BE2C (cell line): ENCODE results near the gene BRD7.

Experiments used
- DNase-seq: peaks from one replicate; pipeline ENCODE4 v3.0.0-alpha.2; 2020
- H3K27me3 ChIP-seq: fragments of 250-450 bp; sonication (Bioruptor Pico); 2 replicates; pipeline ENCODE4 v1.5.1; 2020; ENCODE audit warnings: mild to moderate bottlenecking
- H3K36me3 ChIP-seq: fragments of 250-450 bp; sonication (Bioruptor Pico); 2 replicates; pipeline ENCODE4 v1.5.1; 2020; ENCODE audit warnings: mild to moderate bottlenecking
- H3K4me1 ChIP-seq: fragments of 250-450 bp; sonication (Bioruptor Pico); 2 replicates; pipeline ENCODE4 v1.5.1; 2020
- H3K4me3 ChIP-seq: 2 replicates; pipeline ENCODE4 v1.5.1; 2011; ENCODE audit warnings: low read depth, low read length
- H3K9me3 ChIP-seq: fragments of 250-450 bp; sonication (Bioruptor Pico); 2 replicates; pipeline ENCODE4 v1.5.1; 2020
- TF ChIP-seq, protein P1 (sequence below): IDR thresholded peaks from 2 replicates; pipeline ENCODE4 v1.5.1; 2012; ENCODE audit warnings: mild to moderate bottlenecking, low read depth, low read length

The BRD7 gene

DNA sequence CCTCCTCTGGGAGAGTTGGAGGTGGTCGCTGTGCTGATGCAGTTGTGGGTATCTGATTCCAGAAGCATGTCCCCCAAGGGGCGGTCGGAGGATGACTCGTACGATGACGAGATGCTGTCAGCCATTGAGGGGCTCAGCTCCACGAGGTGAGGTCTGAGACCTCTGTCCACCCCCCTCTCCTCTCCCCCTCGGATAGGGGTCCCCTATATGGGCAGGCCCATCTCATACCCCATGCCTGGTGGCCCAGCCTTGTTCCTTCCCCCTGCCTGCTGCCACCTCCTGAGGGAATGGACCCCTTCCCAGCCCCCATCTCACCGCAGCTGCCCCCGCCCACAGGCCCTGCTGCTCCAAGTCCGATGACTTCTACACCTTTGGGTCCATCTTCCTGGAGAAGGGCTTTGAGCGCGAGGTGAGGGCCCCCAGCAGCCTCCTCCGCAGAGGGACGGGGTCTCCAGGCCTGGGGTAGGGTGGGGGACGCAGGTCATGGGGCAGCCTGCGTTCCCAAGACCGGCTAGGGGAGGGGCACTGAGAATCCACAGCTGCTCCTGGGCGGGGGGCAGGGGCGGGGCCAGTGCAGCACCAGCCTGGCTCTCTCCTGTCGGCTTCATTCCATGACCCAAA lies 63.2 kb downstream of the BRD7 start:
- no peak for DNase-seq
- Histone ChIP-seq H3K27me3 (no peaks in the 10 kb centered on the region), H3K36me3 (no peaks in the 10 kb centered on the region)

DNA sequence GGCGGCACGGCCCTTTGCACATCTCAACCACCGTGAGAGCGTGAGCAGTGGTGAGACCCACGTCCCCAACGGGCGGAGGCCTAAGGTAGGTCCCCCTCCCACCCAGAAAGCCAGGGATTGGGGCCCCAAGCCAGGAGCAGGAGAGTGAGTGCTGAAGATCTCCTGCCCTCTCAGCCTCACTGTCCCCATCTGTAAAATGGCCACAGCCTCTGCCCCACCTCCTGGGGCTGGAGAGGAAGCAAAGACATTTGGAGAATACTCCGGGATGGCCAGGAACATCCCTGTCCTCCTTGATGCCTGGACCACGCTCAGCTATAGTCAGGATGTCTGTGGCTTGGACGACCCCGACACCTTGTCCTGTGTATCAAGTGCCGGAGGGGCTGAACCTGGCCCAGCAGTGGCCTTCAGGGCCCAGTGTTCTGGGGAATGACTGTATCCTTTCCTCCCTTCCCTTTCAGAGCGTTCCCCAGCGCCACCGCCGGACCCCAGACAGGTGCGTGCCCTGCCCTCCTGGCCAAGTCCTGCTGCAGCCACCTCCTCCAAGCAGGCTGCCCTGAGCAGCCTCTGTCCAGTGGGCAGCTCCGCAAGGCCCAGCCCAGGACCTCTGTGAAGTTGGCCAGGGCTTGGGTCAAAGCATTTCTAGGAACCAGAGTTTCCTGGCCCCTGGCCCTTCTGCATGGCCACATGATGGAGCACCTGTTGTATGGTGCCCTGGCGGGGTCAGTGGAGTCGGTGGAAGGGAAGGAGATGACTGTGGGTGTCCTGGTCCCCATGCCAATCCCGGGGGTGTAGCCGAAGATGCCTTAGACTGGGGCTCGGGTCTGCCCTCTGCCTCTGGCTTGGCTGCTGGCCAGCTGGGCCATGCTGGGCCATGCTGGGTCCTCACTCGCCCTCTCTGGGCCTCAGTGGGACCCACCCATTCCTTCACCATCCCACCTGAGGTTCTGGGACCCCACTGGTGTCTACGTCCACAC lies 64.0 kb downstream of the BRD7 start:
- Histone ChIP-seq H3K4me1 (peaks cover 7% of the 10 kb centered on the region), H3K36me3 (no peaks in the 10 kb centered on the region), H3K9me3 (no peaks in the 10 kb centered on the region), H3K4me3 (no peak overlapping the region), H3K27me3 (no peaks in the 10 kb centered on the region)
- TF ChIP-seq, protein P1, sequence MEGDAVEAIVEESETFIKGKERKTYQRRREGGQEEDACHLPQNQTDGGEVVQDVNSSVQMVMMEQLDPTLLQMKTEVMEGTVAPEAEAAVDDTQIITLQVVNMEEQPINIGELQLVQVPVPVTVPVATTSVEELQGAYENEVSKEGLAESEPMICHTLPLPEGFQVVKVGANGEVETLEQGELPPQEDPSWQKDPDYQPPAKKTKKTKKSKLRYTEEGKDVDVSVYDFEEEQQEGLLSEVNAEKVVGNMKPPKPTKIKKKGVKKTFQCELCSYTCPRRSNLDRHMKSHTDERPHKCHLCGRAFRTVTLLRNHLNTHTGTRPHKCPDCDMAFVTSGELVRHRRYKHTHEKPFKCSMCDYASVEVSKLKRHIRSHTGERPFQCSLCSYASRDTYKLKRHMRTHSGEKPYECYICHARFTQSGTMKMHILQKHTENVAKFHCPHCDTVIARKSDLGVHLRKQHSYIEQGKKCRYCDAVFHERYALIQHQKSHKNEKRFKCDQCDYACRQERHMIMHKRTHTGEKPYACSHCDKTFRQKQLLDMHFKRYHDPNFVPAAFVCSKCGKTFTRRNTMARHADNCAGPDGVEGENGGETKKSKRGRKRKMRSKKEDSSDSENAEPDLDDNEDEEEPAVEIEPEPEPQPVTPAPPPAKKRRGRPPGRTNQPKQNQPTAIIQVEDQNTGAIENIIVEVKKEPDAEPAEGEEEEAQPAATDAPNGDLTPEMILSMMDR, result no peak
- no peak for DNase-seq

More for the DNA sequence above, 63.2 kb downstream of the BRD7 start:
- TF ChIP-seq, protein P1, result no peak
- Histone ChIP-seq H3K4me3 (no peak overlapping the region), H3K4me1 (peaks cover 10% of the 10 kb centered on the region), H3K9me3 (no peaks in the 10 kb centered on the region)

DNA sequence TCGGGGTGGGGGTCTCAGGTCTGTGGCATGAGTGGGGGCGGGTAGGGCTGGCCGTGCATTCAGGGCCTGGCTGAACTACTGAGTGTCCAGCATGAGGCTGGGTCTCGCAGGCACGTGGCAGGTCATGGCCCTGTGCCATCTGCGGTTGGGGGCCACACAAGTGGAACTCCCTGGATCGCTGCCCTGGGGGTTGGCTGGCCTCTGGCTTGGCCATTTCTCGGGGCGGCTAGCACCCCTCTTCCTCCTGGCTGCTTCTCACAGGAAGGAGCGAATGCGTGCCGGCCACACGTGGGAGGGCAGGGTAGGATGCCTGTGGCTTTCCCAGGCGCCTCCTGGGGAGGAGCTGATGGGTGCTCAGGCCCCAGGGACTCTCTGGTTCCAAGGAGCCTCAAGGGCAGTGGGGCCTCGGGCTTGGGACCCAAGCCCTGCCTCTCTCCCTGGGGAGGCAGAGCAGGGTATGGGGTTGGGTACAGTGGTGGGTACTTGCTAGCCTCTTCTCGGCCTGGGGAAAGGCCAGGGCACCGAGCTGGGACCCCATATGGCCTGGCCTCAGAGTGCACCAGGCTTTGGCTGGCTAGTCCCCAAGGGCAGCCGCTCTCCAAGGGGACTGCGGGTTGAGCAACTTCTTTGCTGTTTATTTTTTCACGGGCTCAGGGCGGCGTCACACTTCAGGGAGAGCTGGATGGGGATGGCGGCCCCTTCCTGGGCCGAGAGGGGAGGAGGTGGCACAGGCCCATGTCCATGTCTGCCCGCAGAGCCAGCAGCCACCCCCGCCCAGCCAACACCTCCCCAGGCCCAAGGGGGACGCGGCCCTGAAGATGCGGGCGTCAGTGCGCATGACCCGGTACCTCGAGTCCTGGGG lies 65.0 kb downstream of the BRD7 start:
- no peaks in the 10 kb centered on the region for H3K36me3 ChIP-seq
- H3K9me3 ChIP-seq, result no peaks in the 10 kb centered on the region
- H3K27me3 ChIP-seq, result no peaks in the 10 kb centered on the region
- TF ChIP-seq, protein P1, result no peak
- no peak overlapping the region for H3K4me3 ChIP-seq
- no peaks in the 10 kb centered on the region for H3K4me1 ChIP-seq
- DNase-seq, result no peak

DNA sequence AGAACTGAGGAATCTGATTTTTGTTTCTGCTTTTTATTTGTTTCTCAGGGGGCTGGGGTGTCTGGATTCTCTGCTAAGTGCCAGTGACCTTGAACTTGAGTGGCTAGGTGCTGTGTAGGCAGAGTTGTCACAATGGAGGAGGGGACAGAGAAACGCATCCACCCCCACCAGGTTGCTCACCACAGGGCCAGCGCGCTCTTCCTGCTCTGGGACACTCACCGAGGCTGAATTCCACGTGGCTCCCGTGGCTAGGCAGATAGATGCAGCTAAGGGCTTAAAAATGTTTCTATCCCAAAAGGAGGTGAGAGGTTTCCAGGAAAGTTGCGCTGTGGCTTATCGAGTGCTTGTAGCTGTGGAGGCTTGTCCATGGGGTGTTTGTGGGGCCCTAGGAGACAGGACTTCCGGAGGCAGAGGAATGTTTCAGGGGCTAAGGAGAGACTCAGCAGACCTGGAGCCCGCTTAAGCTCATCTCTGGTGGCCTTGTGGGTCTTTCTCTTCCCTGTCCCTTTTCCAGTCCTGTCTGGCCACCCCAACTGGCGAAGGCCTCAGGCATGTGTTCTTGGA lies 65.7 kb downstream of the BRD7 start:
- no peaks in the 10 kb centered on the region for H3K9me3 ChIP-seq
- no peaks in the 10 kb centered on the region for H3K36me3 ChIP-seq
- H3K4me1 ChIP-seq, result peaks cover 2% of the 10 kb centered on the region; the same call in 1 of the 2 replicates
- no peaks in the 10 kb centered on the region for H3K27me3 ChIP-seq
- DNase-seq, result no peak
- no peak overlapping the region for H3K4me3 ChIP-seq
- TF ChIP-seq, protein P1, result no peak

DNA sequence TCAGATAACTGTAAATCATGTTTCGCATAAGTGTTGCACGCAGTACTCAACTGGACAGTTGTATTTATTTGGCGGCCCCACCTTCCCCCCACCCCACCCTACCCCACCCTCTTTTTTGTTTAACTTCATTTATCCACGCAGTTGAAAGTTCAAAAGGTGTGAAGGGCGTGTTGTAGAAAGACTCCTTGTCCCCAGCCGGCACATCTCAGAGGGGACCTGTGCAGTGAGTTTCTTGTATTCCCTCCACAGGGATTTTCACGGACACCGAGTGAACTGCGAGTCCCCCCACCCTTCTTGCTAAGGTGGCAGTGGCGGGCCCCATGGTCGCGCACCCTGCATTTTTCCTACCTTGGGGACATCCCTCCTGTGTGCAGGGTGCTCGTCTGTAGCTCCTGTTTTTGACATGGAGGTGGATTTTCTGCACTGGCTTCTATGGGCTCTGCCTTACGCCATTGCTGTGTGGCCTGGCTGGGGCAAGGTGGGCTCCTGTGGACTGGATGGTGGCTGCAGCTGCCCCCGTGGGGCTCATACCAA lies 66.2 kb downstream of the BRD7 start:
- no peak for DNase-seq
- no peaks in the 10 kb centered on the region for H3K9me3 ChIP-seq
- TF ChIP-seq, protein P1, result no peak
- H3K4me1 ChIP-seq, result peaks cover 8% of the 10 kb centered on the region
- H3K4me3 ChIP-seq, result no peak overlapping the region
- no peaks in the 10 kb centered on the region for H3K36me3 ChIP-seq
- no peaks in the 10 kb centered on the region for H3K27me3 ChIP-seq
